ENCODE results near the gene NTNG2.

Gene NTNG2

GRCh38 chr9:132201139-132201538, 39.3 kb downstream of the NTNG2 start:
- H3K79me2 ChIP-seq (ENCODE audit: insufficient read depth, low read length), result peaks cover 14% of the 10 kb centered on the region; the same call in 1 of the 2 replicates

GRCh38 chr9:132201780-132202703, 40.2 kb downstream of the NTNG2 start:
- no peaks in the 10 kb centered on the region for H3K27me3 ChIP-seq (ENCODE audit: insufficient read depth, low read length, poor library complexity, severe bottlenecking)
- H3K36me3 ChIP-seq (ENCODE audit: insufficient read depth, low read length), result peaks cover 35% of the 10 kb centered on the region; the same call in 1 of the 2 replicates
- peaks cover 14% of the 10 kb centered on the region; the same call in 1 of the 2 replicates for H3K79me2 ChIP-seq (ENCODE audit: insufficient read depth, low read length)
- H3K4me1 ChIP-seq (ENCODE audit: insufficient read depth, low read length, poor library complexity, severe bottlenecking), result no peaks in the 10 kb centered on the region
- no peaks in the 10 kb centered on the region for H3K9me2 ChIP-seq (replicated peaks; ENCODE audit: low read depth, low read length)
- no peak overlapping the region for H3K4me3 ChIP-seq (ENCODE audit: low read length, poor library complexity, severe bottlenecking)
- H3K9me3 ChIP-seq (ENCODE audit: insufficient read depth, low read depth, low read length), result no peaks in the 10 kb centered on the region
- peaks cover 2% of the 10 kb centered on the region for H4K20me1 ChIP-seq (ENCODE audit: insufficient read depth, low read length, poor library complexity, severe bottlenecking)
- H3K9ac ChIP-seq (ENCODE audit: low read depth, low read length, poor library complexity, severe bottlenecking), result no peak overlapping the region
- no peaks in the 10 kb centered on the region for H3F3A ChIP-seq (ENCODE audit: low read depth)
- H3K4me2 ChIP-seq (ENCODE audit: low read depth, low read length, poor library complexity, severe bottlenecking), result no peak overlapping the region
- no peak overlapping the region for H2AFZ ChIP-seq (ENCODE audit: low read length)
- no peak for TF ChIP-seq EZH2phosphoT487 (IDR thresholded peaks at IDR 0.05; ENCODE audit: borderline replicate concordance)
- TF ChIP-seq CTCF (conservative IDR thresholded peaks at IDR 0.05; ENCODE audit: low read length), result no peak

More at GRCh38 chr9:132201139-132201538, 39.3 kb downstream of the NTNG2 start:
- Histone ChIP-seq H3K27me3 (ENCODE audit: insufficient read depth, low read length, poor library complexity, severe bottlenecking) (no peaks in the 10 kb centered on the region), H3K4me3 (ENCODE audit: low read length, poor library complexity, severe bottlenecking) (no peak overlapping the region), H3F3A (ENCODE audit: low read depth) (no peaks in the 10 kb centered on the region), H3K4me2 (ENCODE audit: low read depth, low read length, poor library complexity, severe bottlenecking) (no peak overlapping the region), H3K9me3 (ENCODE audit: insufficient read depth, low read depth, low read length) (no peaks in the 10 kb centered on the region), H3K9me2 (replicated peaks; ENCODE audit: low read depth, low read length) (no peaks in the 10 kb centered on the region), H2AFZ (ENCODE audit: low read length) (no peak overlapping the region), H4K20me1 (ENCODE audit: insufficient read depth, low read length, poor library complexity, severe bottlenecking) (no peaks in the 10 kb centered on the region), H3K36me3 (ENCODE audit: insufficient read depth, low read length) (peaks cover 35% of the 10 kb centered on the region; the same call in 1 of the 2 replicates), H3K4me1 (ENCODE audit: insufficient read depth, low read length, poor library complexity, severe bottlenecking) (no peaks in the 10 kb centered on the region), H3K9ac (ENCODE audit: low read depth, low read length, poor library complexity, severe bottlenecking) (no peak overlapping the region)
- TF ChIP-seq EZH2phosphoT487 (IDR thresholded peaks at IDR 0.05; ENCODE audit: borderline replicate concordance) (no peak), CTCF (conservative IDR thresholded peaks at IDR 0.05; ENCODE audit: low read length) (no peak)

- no peak overlapping the region for H2AFZ ChIP-seq (ENCODE audit: low read length)
- no peaks in the 10 kb centered on the region for H3K9me3 ChIP-seq (ENCODE audit: insufficient read depth, low read depth, low read length)
- H3K36me3 ChIP-seq (ENCODE audit: insufficient read depth, low read length), result peaks cover 23% of the 10 kb centered on the region; the same call in 1 of the 2 replicates
- no peak overlapping the region for H3K4me2 ChIP-seq (ENCODE audit: low read depth, low read length, poor library complexity, severe bottlenecking)
- H3K4me1 ChIP-seq (ENCODE audit: insufficient read depth, low read length, poor library complexity, severe bottlenecking), result no peaks in the 10 kb centered on the region
- no peaks in the 10 kb centered on the region for H3K9me2 ChIP-seq (replicated peaks; ENCODE audit: low read depth, low read length)
- no peak for TF ChIP-seq CTCF (conservative IDR thresholded peaks at IDR 0.05; ENCODE audit: low read length)
- peaks cover 17% of the 10 kb centered on the region; the same call in 1 of the 2 replicates for H3K79me2 ChIP-seq (ENCODE audit: insufficient read depth, low read length)
- no peaks in the 10 kb centered on the region for H3K27me3 ChIP-seq (ENCODE audit: insufficient read depth, low read length, poor library complexity, severe bottlenecking)
- H4K20me1 ChIP-seq (ENCODE audit: insufficient read depth, low read length, poor library complexity, severe bottlenecking), result peaks cover 3% of the 10 kb centered on the region
- no peaks in the 10 kb centered on the region for H3F3A ChIP-seq (ENCODE audit: low read depth)
- H3K9ac ChIP-seq (ENCODE audit: low read depth, low read length, poor library complexity, severe bottlenecking), result no peak overlapping the region
- H3K4me3 ChIP-seq (ENCODE audit: low read length, poor library complexity, severe bottlenecking), result no peak overlapping the region
Observed at GRCh38 chr9:132204883-132205282, 43.0 kb downstream of the NTNG2 start.

Measured in Loucy (cell line).